ENCODE results near the gene OR4M1. TPM values are rescaled to one million over a fixed set of nuclear protein-coding genes. Genes with fewer than 3 reads are reported as not detected.
"Not testable (repeated sequence)": the region's sequence is repeated elsewhere in the genome, so short reads cannot be mapped to it uniquely, and the experiment has no call there.

OR4M1 gene
- polyA plus RNA-seq, 1 donor (not counting 4 experiments of a cell fraction or from before 2014, with no cell fraction given), result not detected

- Histone ChIP-seq H3K4me3 (ENCODE audit: control insufficient read depth in 2 of 3, extremely low read depth in 1 of 3, insufficient read depth in 2 of 3, low read depth in 1 of 3, low read length in 3 of 3) (no peak overlapping the region), H2AFZ (ENCODE audit: control insufficient read depth, low read length) (no peak overlapping the region), H3K27ac (ENCODE audit: control insufficient read depth, insufficient read depth, low read length) (no peak overlapping the region), H3K36me3 (ENCODE audit: control insufficient read depth in 2 of 2, extremely low read depth in 1 of 2, insufficient read depth in 2 of 2, low read length in 2 of 2) (no peaks in the 10 kb centered on the region), H3K4me1 (ENCODE audit: control insufficient read depth, extremely low read depth, insufficient read depth, low read length) (no peaks in the 10 kb centered on the region), H3K4me2 (ENCODE audit: control insufficient read depth, extremely low read depth, insufficient read depth, low read depth, low read length) (no peak overlapping the region), H3K9ac (ENCODE audit: control insufficient read depth, extremely low read depth, insufficient read depth, low read length) (no peak overlapping the region), H3K27me3 (ENCODE audit: control insufficient read depth, extremely low read depth, insufficient read depth, low read length) (no peaks in the 10 kb centered on the region), H3K9me1 (ENCODE audit: control insufficient read depth, extremely low read depth, insufficient read depth, low read length) (no peaks in the 10 kb centered on the region), H3K9me3 (ENCODE audit: control insufficient read depth, low read depth, low read length) (peaks cover 2% of the 10 kb centered on the region), H3K79me2 (ENCODE audit: control insufficient read depth, insufficient read depth, low read length) (no peaks in the 10 kb centered on the region), H4K20me1 (ENCODE audit: control insufficient read depth, extremely low read depth, insufficient read depth, low read length) (no peaks in the 10 kb centered on the region)
- dilution Hi-C loops (cut with MboI; ENCODE audit: extremely low pct_ligation_motif_present, low sequenced_read_pairs), result no loop called here
- TF ChIP-seq EZH2 (IDR thresholded peaks at IDR 0.05; ENCODE audit: low read length) (no peak), CTCF (optimal IDR thresholded peaks at IDR 0.05 in 1 of 3, IDR thresholded peaks at IDR 0.05 in 1 of 3, conservative IDR thresholded peaks at IDR 0.05 in 1 of 3; ENCODE audit: extremely low read depth in 1 of 3, insufficient read depth in 2 of 3, low read length in 3 of 3) (no peak)
- DNase-seq (ENCODE audit: low read depth, low spot score) (no peak), FAIRE-seq (no peak)
Observed at GRCh38 chr14:19775587-19775986, 2.3 kb downstream of the OR4M1 start.

GRCh38 chr14:19785848-19786247, 12.5 kb downstream of the OR4M1 start:
- H3K27ac ChIP-seq (ENCODE audit: control insufficient read depth, insufficient read depth, low read length); H2AFZ ChIP-seq (ENCODE audit: control insufficient read depth, low read length); H3K27me3 ChIP-seq (ENCODE audit: control insufficient read depth, extremely low read depth, insufficient read depth, low read length); H3K9me1 ChIP-seq (ENCODE audit: control insufficient read depth, extremely low read depth, insufficient read depth, low read length); dilution Hi-C loops (cut with MboI; ENCODE audit: extremely low pct_ligation_motif_present, low sequenced_read_pairs); H3K4me3 ChIP-seq (ENCODE audit: control insufficient read depth in 2 of 3, extremely low read depth in 1 of 3, insufficient read depth in 2 of 3, low read depth in 1 of 3, low read length in 3 of 3); DNase-seq (ENCODE audit: low read depth, low spot score); H4K20me1 ChIP-seq (ENCODE audit: control insufficient read depth, extremely low read depth, insufficient read depth, low read length); H3K36me3 ChIP-seq (ENCODE audit: control insufficient read depth in 2 of 2, extremely low read depth in 1 of 2, insufficient read depth in 2 of 2, low read length in 2 of 2); H3K4me1 ChIP-seq (ENCODE audit: control insufficient read depth, extremely low read depth, insufficient read depth, low read length); H3K4me2 ChIP-seq (ENCODE audit: control insufficient read depth, extremely low read depth, insufficient read depth, low read depth, low read length); FAIRE-seq; H3K79me2 ChIP-seq (ENCODE audit: control insufficient read depth, insufficient read depth, low read length); H3K9me3 ChIP-seq (ENCODE audit: control insufficient read depth, low read depth, low read length); H3K9ac ChIP-seq (ENCODE audit: control insufficient read depth, extremely low read depth, insufficient read depth, low read length): not testable (repeated sequence)

GRCh38 chr14:19787318-19787717, 14.0 kb downstream of the OR4M1 start:
- H3K9ac ChIP-seq (ENCODE audit: control insufficient read depth, extremely low read depth, insufficient read depth, low read length); H2AFZ ChIP-seq (ENCODE audit: control insufficient read depth, low read length); H3K79me2 ChIP-seq (ENCODE audit: control insufficient read depth, insufficient read depth, low read length); H3K27me3 ChIP-seq (ENCODE audit: control insufficient read depth, extremely low read depth, insufficient read depth, low read length); dilution Hi-C loops (cut with MboI; ENCODE audit: extremely low pct_ligation_motif_present, low sequenced_read_pairs); H3K27ac ChIP-seq (ENCODE audit: control insufficient read depth, insufficient read depth, low read length); H3K36me3 ChIP-seq (ENCODE audit: control insufficient read depth in 2 of 2, extremely low read depth in 1 of 2, insufficient read depth in 2 of 2, low read length in 2 of 2); H3K4me3 ChIP-seq (ENCODE audit: control insufficient read depth in 2 of 3, extremely low read depth in 1 of 3, insufficient read depth in 2 of 3, low read depth in 1 of 3, low read length in 3 of 3); H3K4me1 ChIP-seq (ENCODE audit: control insufficient read depth, extremely low read depth, insufficient read depth, low read length); H3K9me3 ChIP-seq (ENCODE audit: control insufficient read depth, low read depth, low read length); FAIRE-seq; DNase-seq (ENCODE audit: low read depth, low spot score); H4K20me1 ChIP-seq (ENCODE audit: control insufficient read depth, extremely low read depth, insufficient read depth, low read length); H3K4me2 ChIP-seq (ENCODE audit: control insufficient read depth, extremely low read depth, insufficient read depth, low read depth, low read length); H3K9me1 ChIP-seq (ENCODE audit: control insufficient read depth, extremely low read depth, insufficient read depth, low read length): not testable (repeated sequence)

- H3K4me2 ChIP-seq (ENCODE audit: control insufficient read depth, extremely low read depth, insufficient read depth, low read depth, low read length); H4K20me1 ChIP-seq (ENCODE audit: control insufficient read depth, extremely low read depth, insufficient read depth, low read length); H3K4me1 ChIP-seq (ENCODE audit: control insufficient read depth, extremely low read depth, insufficient read depth, low read length); dilution Hi-C loops (cut with MboI; ENCODE audit: extremely low pct_ligation_motif_present, low sequenced_read_pairs); H3K9me3 ChIP-seq (ENCODE audit: control insufficient read depth, low read depth, low read length); DNase-seq (ENCODE audit: low read depth, low spot score); H3K27ac ChIP-seq (ENCODE audit: control insufficient read depth, insufficient read depth, low read length); H3K79me2 ChIP-seq (ENCODE audit: control insufficient read depth, insufficient read depth, low read length); FAIRE-seq; H3K36me3 ChIP-seq (ENCODE audit: control insufficient read depth in 2 of 2, extremely low read depth in 1 of 2, insufficient read depth in 2 of 2, low read length in 2 of 2); H3K4me3 ChIP-seq (ENCODE audit: control insufficient read depth in 2 of 3, extremely low read depth in 1 of 3, insufficient read depth in 2 of 3, low read depth in 1 of 3, low read length in 3 of 3); H3K9me1 ChIP-seq (ENCODE audit: control insufficient read depth, extremely low read depth, insufficient read depth, low read length); H3K9ac ChIP-seq (ENCODE audit: control insufficient read depth, extremely low read depth, insufficient read depth, low read length); H2AFZ ChIP-seq (ENCODE audit: control insufficient read depth, low read length); H3K27me3 ChIP-seq (ENCODE audit: control insufficient read depth, extremely low read depth, insufficient read depth, low read length): not testable (repeated sequence)
Observed at GRCh38 chr14:19788150-19788549, 14.8 kb downstream of the OR4M1 start.
